HG03342 (cell line): ENCODE results near the gene CFAP410.
"Not testable (repeated sequence)": the region's sequence is repeated elsewhere in the genome, so short reads cannot be mapped to it uniquely, and the experiment has no call there.

Experiments used
- ATAC-seq: cut with Tn5 transposase; IDR thresholded peaks from one replicate; pipeline ENCODE4 v1.9.1; 2021; ENCODE audit warnings: mild to moderate bottlenecking, moderate library complexity; ENCODE audit not compliant: unreplicated experiment

CFAP410 gene

DNA sequence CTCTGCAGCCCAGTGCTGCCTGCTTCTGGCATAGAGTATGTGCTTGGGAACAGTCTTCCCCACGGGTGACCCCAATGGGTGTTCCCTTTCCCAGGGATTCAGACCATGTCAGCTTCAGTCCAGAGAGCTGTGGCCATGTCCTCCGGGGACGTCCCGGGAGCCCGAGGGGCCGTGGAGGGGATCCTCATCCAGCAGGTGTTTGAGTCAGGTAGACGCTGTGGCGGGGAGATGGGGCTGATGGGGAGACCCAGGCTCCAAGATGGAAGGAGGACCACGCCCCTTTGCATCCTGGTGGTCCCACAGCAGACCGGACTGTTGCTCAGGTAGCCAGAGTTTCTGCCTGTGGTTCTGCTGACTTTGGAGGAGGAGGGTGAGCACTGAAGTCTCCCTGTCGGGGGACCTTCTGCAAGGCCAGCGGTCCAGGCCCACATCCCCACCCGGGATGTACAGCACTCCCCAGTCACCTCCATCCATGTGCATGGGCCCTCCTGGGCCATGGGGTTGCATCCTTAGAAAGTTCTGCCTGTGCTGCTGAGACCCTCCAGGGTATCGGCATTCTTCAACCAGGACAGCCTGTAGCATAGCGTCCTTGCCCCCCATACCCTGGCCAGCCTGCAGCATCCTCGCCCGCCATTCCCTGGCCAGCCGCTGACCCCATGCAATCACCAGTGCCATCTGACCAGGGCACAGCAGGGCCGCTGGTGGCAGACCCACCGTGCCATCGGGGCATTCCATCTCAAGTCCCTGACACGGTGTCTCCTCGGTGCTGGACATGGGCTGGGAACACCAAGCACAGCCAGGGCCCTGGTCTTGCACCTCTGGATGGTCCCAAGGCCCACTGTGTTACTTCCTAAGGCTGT is 50.7 kb downstream of the CFAP410 start:
- no peak for ATAC-seq

- no peak for ATAC-seq
These were observed 52.2 kb downstream of the CFAP410 start for GRCh38 chr21:44286716-44287632.

DNA sequence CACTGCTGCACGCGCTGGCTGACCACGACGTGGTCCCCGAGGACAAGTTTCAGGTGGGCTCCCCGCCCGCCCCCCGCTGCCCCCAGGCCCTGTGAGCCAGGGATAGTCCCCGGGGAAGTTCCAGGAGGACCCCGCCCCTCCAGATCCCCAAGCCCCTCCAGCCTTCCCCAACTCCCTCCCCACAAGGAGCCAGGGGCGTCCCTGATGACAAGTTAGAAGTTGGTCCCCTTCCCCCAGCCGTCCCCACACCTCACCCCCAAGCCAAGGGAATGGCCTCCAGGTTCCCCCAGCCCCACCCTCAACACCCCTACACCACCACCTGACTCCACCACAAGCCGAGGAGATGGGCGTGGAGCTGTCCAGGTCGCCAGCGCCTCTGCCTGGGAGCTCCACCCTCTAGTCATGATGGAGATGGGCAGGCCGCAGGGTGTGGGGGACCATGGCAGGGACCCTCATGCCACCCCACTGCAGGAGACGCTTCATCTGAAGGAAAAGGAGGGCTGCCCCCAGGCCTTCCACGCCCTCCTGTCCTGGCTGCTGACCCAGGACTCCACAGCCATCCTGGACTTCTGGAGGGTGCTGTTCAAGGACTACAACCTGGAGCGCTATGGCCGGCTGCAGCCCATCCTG is 53.0 kb downstream of the CFAP410 start:
- ATAC-seq: no peak

DNA sequence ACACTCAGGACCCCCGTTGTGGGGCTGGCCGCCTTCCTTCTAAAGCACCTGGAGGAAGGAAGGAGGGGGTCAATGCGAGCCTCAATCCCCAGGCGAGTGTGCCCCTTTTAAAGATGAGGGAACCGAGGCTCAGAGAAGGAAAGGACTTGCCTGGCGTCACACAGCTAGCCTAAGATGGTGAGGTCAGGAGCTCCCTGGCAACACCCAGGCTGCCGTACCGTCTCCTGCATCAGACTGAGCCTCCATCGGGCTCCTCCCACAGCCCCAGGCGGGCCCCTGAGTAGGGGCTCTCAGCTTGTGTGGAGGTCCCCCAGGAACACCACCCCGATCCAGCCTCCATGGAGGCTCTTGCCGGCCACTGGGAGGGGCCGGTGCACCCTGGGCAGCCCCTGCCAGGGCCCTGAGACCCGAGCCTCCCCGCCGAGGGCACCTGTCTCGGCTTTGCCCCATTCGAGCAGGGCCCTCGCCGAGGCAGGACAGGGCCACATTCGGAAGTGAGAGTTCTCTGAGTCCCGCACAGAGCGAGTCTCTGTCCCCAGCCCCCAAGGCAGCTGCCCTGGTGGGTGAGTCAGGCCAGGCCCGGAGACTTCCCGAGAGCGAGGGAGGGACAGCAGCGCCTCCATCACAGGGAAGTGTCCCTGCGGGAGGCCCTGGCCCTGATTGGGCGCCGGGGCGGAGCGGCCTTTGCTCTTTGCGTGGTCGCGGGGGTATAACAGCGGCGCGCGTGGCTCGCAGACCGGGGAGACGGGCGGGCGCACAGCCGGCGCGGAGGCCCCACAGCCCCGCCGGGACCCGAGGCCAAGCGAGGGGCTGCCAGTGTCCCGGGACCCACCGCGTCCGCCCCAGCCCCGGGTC is 53.8 kb downstream of the CFAP410 start, which contains the start of gene AIRE:
Gene AIRE (plus strand): TSS at position 739 of the 855 bp plus-strand sequence. CDS start 131 bp downstream, outside the sequence.
- ATAC-seq: no peak

GRCh38 chr21:44283948-44284347 is 55.2 kb downstream of the CFAP410 start:
- ATAC-seq: no peak

DNA sequence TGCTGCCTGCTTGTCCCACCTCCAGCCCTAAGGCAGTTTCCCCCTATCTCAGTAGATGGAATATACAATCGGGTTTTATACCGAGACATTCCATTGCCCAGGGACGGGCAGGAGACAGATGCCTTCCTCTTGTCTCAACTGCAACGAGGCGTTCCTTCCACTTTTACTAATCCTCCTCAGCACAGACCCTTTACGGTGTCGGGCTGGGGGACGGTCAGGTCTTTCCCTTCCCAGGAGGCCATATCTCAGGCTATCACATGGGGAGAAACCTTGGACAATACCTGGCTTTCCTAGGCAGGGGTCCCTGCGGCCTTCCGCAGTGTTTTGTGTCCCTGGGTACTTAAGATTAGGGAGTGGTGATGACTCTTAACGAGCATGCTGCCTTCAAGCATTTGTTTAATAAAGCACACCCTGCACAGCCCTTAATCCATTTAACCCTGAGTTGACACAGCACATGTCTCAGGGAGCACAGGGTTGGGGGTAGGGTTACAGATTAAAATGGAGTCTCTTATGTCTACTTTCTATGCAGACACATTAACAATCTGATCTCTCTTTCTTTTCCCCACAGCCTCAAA is 55.9 kb downstream of the CFAP410 start:
- not testable (repeated sequence) for ATAC-seq

DNA sequence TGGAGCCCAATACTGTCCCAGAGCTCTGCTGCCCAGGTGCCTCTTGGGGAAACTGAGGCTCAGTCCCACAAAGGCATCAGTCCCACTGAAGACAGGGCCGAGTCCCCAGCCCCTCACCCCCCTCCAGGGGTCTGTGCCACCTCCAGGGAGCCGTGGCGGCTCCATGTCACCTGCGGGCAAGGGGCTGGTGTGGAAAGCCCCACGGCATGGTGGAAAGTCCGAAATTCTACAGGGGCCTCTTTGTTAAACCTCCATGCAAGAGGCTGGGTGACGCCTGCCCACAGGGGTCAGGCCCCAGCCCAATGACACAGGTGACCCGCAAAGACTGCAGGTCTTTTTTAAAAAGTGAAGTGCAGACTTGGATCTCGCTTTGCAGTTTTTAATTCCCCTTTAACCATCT is 56.8 kb downstream of the CFAP410 start:
- no peak for ATAC-seq

DNA sequence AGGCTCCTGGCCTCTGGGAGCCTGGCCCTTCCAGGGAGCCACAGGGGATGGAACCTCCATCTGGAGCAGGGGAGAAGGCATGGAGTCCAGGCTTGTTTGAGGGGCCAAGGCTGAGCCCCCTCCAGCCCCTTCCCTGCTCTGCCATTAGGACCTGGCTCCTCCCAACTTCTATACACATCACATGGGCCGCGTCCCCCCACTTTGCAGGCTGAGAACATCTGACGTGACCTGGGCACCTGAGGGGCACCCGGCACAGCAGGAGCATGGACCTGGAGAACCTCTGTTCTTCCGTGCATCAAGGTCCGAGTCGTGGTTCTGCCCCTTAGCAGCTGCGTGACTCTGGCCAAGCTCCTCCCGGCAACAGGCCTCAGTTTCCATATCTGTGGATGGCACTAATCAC is 57.4 kb downstream of the CFAP410 start:
- ATAC-seq: no peak

GRCh38 chr21:44279354-44280260 is 59.6 kb downstream of the CFAP410 start:
- no peak for ATAC-seq
